GM04504 (cell line): ENCODE results near the gene BTF3L4.
"Not testable (repeated sequence)": the region's sequence is repeated elsewhere in the genome, so short reads cannot be mapped to it uniquely, and the experiment has no call there.

Experiments
- DNase-seq: peaks from one replicate; pipeline ENCODE4 v3.0.0-alpha.2; 2012; ENCODE audit warnings: low read depth

Gene BTF3L4

GRCh38 chr1:52055066-52055865 is 829 bp upstream of the BTF3L4 start, which contains the start of gene TXNDC12:
Gene TXNDC12, minus strand, starts transcription at chr1:52055191. Its CDS starts 95 bp downstream, at chr1:52055096.
- DNase-seq = peak; percentile 82

GRCh38 chr1:52055866-52056162 is 281 bp upstream of the BTF3L4 start:
- no peak for DNase-seq

- DNase-seq = no peak
Observed at GRCh38 chr1:52056937-52057231, 789 bp downstream of the BTF3L4 start.

- no peak for DNase-seq
Observed at GRCh38 chr1:52057255-52057654, 1.2 kb downstream of the BTF3L4 start.

- no peak for DNase-seq
Observed at GRCh38 chr1:52057876-52058415, 1.9 kb downstream of the BTF3L4 start.

GRCh38 chr1:52059321-52059720 is 3.2 kb downstream of the BTF3L4 start:
- DNase-seq = no peak

- no peak for DNase-seq
Observed at GRCh38 chr1:52059888-52060287, 3.8 kb downstream of the BTF3L4 start.

- no peak for DNase-seq
Observed at GRCh38 chr1:52060822-52061221, 4.7 kb downstream of the BTF3L4 start.

GRCh38 chr1:52063192-52063591 is 7.1 kb downstream of the BTF3L4 start:
- no peak for DNase-seq

- no peak for DNase-seq
Observed at GRCh38 chr1:52070704-52071103, 14.6 kb downstream of the BTF3L4 start.

- no peak for DNase-seq
Observed at GRCh38 chr1:52072291-52072690, 16.2 kb downstream of the BTF3L4 start.

- not testable (repeated sequence) for DNase-seq
Observed at GRCh38 chr1:52077277-52077676, 21.2 kb downstream of the BTF3L4 start.

GRCh38 chr1:52080014-52080415 is 23.9 kb downstream of the BTF3L4 start:
- no peak for DNase-seq

- DNase-seq = not testable (repeated sequence)
Observed at GRCh38 chr1:52087892-52088291, 31.8 kb downstream of the BTF3L4 start.

GRCh38 chr1:52094300-52094699 is 38.2 kb downstream of the BTF3L4 start:
- DNase-seq = not testable (repeated sequence)

- DNase-seq = no peak
Observed at GRCh38 chr1:52096216-52096615, 40.1 kb downstream of the BTF3L4 start.

- no peak for DNase-seq
Observed at GRCh38 chr1:52098139-52098871, 42.2 kb downstream of the BTF3L4 start.

GRCh38 chr1:52102336-52103013 is 46.4 kb downstream of the BTF3L4 start:
- no peak for DNase-seq

GRCh38 chr1:52111492-52111891 is 55.4 kb downstream of the BTF3L4 start:
- no peak for DNase-seq

- no peak for DNase-seq
Observed at GRCh38 chr1:52112489-52112888, 56.4 kb downstream of the BTF3L4 start.

GRCh38 chr1:52119301-52120079 is 63.4 kb downstream of the BTF3L4 start:
- DNase-seq = no peak

- no peak for DNase-seq
Observed at GRCh38 chr1:52122384-52122783, 66.3 kb downstream of the BTF3L4 start.
